Measurements from ENCODE around the gene TUBB2A. TPM values are rescaled to one million over a fixed set of nuclear protein-coding genes. Genes with fewer than 3 reads are reported as not detected.

Gene TUBB2A
- total and polyA plus RNA-seq, 2 of the 8 experiments (the other 6 are each of a cell fraction or from before 2014, with no cell fraction given): 315 to 330 TPM

- peaks cover 0 to 2% of the 10 kb centered on the region in 2 experiments for H4K20me1 ChIP-seq (replicated peaks in 1 of 2; ENCODE audit: control insufficient read depth in 1 of 2, insufficient read depth in 2 of 2, low read length in 2 of 2)
- no peak overlapping the region for H4K5ac ChIP-seq (ENCODE audit: insufficient read length, low read depth, low read length)
- H3K18ac ChIP-seq (ENCODE audit: extremely low read depth, low read length): no peak overlapping the region
- H3K27me3 ChIP-seq (replicated peaks in 1 of 4; ENCODE audit: control insufficient read depth in 3 of 4, extremely low read depth in 1 of 4, insufficient read depth in 3 of 4, low read length in 3 of 4): no peaks in the 10 kb centered on the region; a peak in 1 of 7 replicates
- peaks cover 18 to 70% (median 41%) of the 10 kb centered on the region in 4 experiments for H3K36me3 ChIP-seq (ENCODE audit: control insufficient read depth in 2 of 4, insufficient read depth in 4 of 4, low read length in 3 of 4)
- H3K9ac ChIP-seq (replicated peaks in 1 of 4; ENCODE audit: extremely low read depth in 1 of 4, low read depth in 3 of 4, low read length in 3 of 4): no peak overlapping the region
- H3K9me3 ChIP-seq (ENCODE audit: insufficient read depth in 2 of 2, low read depth in 1 of 2, low read length in 1 of 2): no peaks in the 10 kb centered on the region
- H3K4me2 ChIP-seq (ENCODE audit: insufficient read depth in 1 of 2, low read depth in 2 of 2, low read length in 2 of 2): no peak overlapping the region
- H3K79me1 ChIP-seq (ENCODE audit: low read depth, low read length): no peaks in the 10 kb centered on the region
- no peak overlapping the region for H2AFZ ChIP-seq (ENCODE audit: low read length)
- no peak overlapping the region for H3K27ac ChIP-seq (ENCODE audit: low read depth, low read length)
- no peak overlapping the region for H3K4me3 ChIP-seq (ENCODE audit: extremely low read depth in 1 of 4, insufficient read depth in 2 of 4, low read depth in 3 of 4, low read length in 4 of 4)
- no peak overlapping the region for H2BK15ac ChIP-seq (ENCODE audit: low read length)
- WGBS, 2 experiments (ENCODE audit: extremely low coverage in 1 of 2, insufficient coverage in 1 of 2, insufficient read length in 1 of 2, insufficient replicate concordance in 2 of 2, low coverage in 1 of 2, low lambda C conversion rate in 2 of 2, missing lambda C conversion rate in 1 of 2): 86% methylated on average over 9 of the region's 9 CpGs; no CpG with 5 or more reads in 1 of the 2 experiments
- H3K4ac ChIP-seq (replicated peaks; ENCODE audit: insufficient read length, low read depth, low read length): no peak overlapping the region
- CTCF ChIA-PET (ENCODE audit: partially characterized antibody): interaction anchor here (0.6 to 0.9 kb wide), 3 partner anchors 118 to 383 kb away, joined by 3 read pairs; no protein-coding TSS in a partner anchor
- no peak overlapping the region for H2BK20ac ChIP-seq (ENCODE audit: low read length)
- no peak overlapping the region for H2BK5ac ChIP-seq (ENCODE audit: low read depth, low read length)
- no peak overlapping the region for H3K23ac ChIP-seq (ENCODE audit: insufficient read length)
- peaks cover 0 to 8% (median 1%) of the 10 kb centered on the region in 4 experiments; a peak in 2 of 7 replicates for H3K4me1 ChIP-seq (replicated peaks in 1 of 4; ENCODE audit: control insufficient read depth in 3 of 4, insufficient read depth in 4 of 4, low read length in 3 of 4)
- no peak overlapping the region for H2BK120ac ChIP-seq (replicated peaks; ENCODE audit: low read depth, low read length)
- no peaks in the 10 kb centered on the region for H3K23me2 ChIP-seq (ENCODE audit: low read depth, low read length)
- H3K79me2 ChIP-seq (ENCODE audit: control insufficient read depth in 1 of 2, insufficient read depth in 2 of 2, low read length in 2 of 2): no peaks in the 10 kb centered on the region
- H2AK5ac ChIP-seq (ENCODE audit: low read depth, low read length): no peak overlapping the region
- FAIRE-seq (no peak), DNase-seq (ENCODE audit: low read depth in 1 of 2, low spot score in 2 of 2) (no peak)
- H2BK12ac ChIP-seq (ENCODE audit: low read depth, low read length): no peak overlapping the region
- no peak overlapping the region for H3K56ac ChIP-seq (replicated peaks; ENCODE audit: insufficient read length, low read depth, low read length)
- H4K8ac ChIP-seq (ENCODE audit: extremely low read depth, insufficient read depth, low read length): no peak overlapping the region
- no peak overlapping the region for H3K14ac ChIP-seq (ENCODE audit: insufficient read length)
- no peak overlapping the region for H4K91ac ChIP-seq (replicated peaks; ENCODE audit: insufficient read length, low read length)
- POLR2A ChIA-PET (ENCODE audit: partially characterized antibody): interaction anchor here (1.2 to 6.7 kb wide), 4 partner anchors 8 to 77 kb away, joined by 3 to 38 read pairs (median 4); partner anchors contain the start of gene TUBB2A
- no peak for TF ChIP-seq CBX8 (IDR thresholded peaks at IDR 0.05; ENCODE audit: borderline replicate concordance, low read depth, low read length)
- no peak; a peak in 1 of 4 replicates for TF ChIP-seq RAD21 (IDR thresholded peaks at IDR 0.05 in 1 of 2, conservative IDR thresholded peaks at IDR 0.05 in 1 of 2; ENCODE audit: low read depth in 2 of 2, low read length in 2 of 2)
- TF ChIP-seq GABPA (IDR thresholded peaks at IDR 0.05; ENCODE audit: borderline replicate concordance, insufficient read depth, low read length): no peak
- no peak for TF ChIP-seq BCL11A (IDR thresholded peaks at IDR 0.05; ENCODE audit: low read depth in 2 of 2, low read length in 2 of 2)
- TF ChIP-seq HDAC6 (IDR thresholded peaks at IDR 0.05; ENCODE audit: low read depth, low read length): no peak
- TF ChIP-seq FOSL1 (IDR thresholded peaks at IDR 0.05; ENCODE audit: insufficient read depth, low read depth, low read length): no peak
- no peak for TF ChIP-seq RFX5 (IDR thresholded peaks at IDR 0.05; ENCODE audit: borderline replicate concordance, low read depth, low read length)
- no peak for TF ChIP-seq TAF1 (IDR thresholded peaks at IDR 0.05; ENCODE audit: low read depth, low read length)
- no peak for TF ChIP-seq JUND (IDR thresholded peaks at IDR 0.05; ENCODE audit: low read length)
- no peak for TF ChIP-seq CHD1 (IDR thresholded peaks at IDR 0.05; ENCODE audit: low read depth, low read length)
- no peak for TF ChIP-seq ATF3 (IDR thresholded peaks at IDR 0.05; ENCODE audit: insufficient read depth, low read depth, low read length)
- no peak for TF ChIP-seq SIX5 (IDR thresholded peaks at IDR 0.05; ENCODE audit: low read depth, low read length)
- no peak for TF ChIP-seq TAF7 (optimal IDR thresholded peaks at IDR 0.05; ENCODE audit: borderline replicate concordance, low read depth, low read length)
- TF ChIP-seq JUN (IDR thresholded peaks at IDR 0.05; ENCODE audit: low read depth, low read length): no peak
These were observed 23.8 kb downstream of the TUBB2A start for GRCh38 chr6:3133515-3133914.
